Measurements from ENCODE around the gene DMD.

DNA sequence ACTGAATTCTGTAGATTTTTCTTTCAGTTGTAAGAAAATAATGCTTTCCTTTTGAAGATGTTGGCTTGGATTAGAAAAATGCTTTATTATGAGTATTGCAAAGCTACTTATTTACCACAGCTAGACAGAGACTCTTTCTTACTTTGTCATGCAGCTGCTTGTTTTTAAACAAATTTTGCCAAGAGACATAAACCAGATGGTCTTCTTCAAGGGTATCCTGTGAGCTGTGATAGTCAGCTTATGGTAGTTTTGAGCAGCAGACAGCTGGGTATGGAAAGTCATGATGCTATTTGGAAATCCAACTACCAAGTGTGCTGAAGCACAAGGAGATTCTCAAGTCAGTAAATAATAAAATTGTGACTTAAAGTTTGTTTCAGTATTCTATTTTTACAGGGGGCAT is 941.5 kb downstream of the DMD start:
- TF ChIP-seq, protein P1, sequence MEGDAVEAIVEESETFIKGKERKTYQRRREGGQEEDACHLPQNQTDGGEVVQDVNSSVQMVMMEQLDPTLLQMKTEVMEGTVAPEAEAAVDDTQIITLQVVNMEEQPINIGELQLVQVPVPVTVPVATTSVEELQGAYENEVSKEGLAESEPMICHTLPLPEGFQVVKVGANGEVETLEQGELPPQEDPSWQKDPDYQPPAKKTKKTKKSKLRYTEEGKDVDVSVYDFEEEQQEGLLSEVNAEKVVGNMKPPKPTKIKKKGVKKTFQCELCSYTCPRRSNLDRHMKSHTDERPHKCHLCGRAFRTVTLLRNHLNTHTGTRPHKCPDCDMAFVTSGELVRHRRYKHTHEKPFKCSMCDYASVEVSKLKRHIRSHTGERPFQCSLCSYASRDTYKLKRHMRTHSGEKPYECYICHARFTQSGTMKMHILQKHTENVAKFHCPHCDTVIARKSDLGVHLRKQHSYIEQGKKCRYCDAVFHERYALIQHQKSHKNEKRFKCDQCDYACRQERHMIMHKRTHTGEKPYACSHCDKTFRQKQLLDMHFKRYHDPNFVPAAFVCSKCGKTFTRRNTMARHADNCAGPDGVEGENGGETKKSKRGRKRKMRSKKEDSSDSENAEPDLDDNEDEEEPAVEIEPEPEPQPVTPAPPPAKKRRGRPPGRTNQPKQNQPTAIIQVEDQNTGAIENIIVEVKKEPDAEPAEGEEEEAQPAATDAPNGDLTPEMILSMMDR (IDR thresholded peaks at IDR 0.05), result no peak
- TF ChIP-seq POLR2A (IDR thresholded peaks at IDR 0.05), result no peak
